GM18907 (cell line): ENCODE measurements around the gene TTC31.
"Not testable (repeated sequence)": the region's sequence is repeated elsewhere in the genome, so short reads cannot be mapped to it uniquely, and the experiment has no call there.

Source experiments
- ATAC-seq: cut with Tn5 transposase; IDR thresholded peaks from one replicate; pipeline ENCODE4 v1.9.1; 2021; ENCODE audit warnings: mild to moderate bottlenecking, moderate library complexity; ENCODE audit not compliant: unreplicated experiment

The TTC31 gene

GRCh38 chr2:74483675-74484164 is 839 bp downstream of the TTC31 start:
- not testable (repeated sequence) for ATAC-seq

DNA sequence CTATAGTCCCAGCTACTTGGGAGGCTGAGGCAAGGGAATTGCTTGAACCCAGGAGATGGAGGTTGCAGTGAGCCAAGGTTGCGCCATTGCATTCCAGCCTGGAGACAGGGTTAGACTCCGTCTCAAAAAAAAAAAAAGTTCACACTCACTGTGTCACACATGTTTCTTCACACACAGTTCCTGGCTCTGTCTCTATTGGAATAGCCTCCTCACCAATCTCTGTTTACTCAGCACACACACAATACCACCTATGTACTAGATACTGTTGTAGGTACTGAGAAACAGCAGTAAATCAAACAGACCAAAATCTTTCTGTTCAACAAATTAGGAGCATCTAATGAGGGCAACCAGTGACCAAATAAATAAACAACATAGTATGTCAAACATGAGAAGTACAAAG is 3.3 kb downstream of the TTC31 start:
- no peak for ATAC-seq

DNA sequence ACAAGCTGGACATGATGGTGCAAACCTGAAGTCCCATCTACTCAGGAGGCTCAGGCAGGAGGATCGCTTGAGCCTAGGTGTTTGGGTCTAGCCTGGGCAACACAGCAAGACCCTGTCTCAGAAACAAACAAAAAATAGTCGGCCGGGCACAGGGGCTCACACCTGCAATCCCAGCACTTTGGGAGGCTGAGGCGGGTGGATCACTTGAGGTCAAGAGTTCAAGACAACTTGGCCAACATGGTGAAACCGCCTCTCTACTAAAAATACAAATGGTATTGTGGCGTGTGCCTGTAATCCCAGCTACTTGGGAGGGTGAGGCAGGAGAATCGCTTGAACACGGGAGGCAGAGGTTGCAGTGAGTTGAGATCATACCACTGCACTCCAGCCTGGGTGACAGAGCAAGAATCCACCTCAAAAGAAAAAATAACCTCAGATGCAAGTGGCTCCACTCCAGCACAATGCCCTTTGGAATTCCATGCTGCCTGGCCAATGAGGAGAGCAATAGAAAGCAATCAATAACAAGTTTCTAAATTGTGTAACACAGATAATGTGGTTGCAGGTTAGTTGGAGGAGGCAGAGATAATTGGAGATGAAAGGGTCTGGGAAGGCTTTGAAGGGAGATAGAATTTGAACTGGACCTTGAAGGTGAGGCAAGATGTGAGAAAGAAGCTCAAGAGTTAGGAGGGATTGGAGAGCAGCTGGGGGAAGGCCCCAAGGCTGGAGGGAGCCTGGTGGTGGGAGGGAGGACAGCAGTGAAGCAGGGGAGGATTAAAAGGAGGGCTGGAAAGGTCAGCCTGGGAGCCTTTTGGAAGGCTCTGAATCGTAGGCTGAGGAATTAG is 6.0 kb downstream of the TTC31 start:
- no peak for ATAC-seq

GRCh38 chr2:74489906-74490305 is 7.0 kb downstream of the TTC31 start:
- no peak for ATAC-seq

- no peak for ATAC-seq
Observed at GRCh38 chr2:74491648-74492544, 9.0 kb downstream of the TTC31 start.

DNA sequence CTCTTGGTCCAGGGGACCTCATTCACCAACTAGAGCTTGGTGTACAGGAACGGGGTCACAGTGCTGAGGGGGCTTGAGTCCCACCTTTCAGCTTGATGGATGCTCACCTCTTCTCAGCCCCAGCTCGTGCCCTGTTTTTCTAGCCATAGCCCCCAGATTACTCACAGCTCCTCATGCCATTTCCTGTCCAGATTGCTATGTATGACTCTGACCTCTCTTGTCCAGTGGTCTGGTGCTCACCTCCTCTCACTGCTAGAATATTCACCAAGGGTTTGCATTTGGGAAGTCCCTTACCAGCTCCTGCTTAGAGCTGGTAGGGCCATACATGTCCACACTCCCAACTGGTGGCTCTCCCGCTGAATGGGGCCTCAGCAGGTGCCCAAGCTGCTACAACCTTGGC is 10.7 kb downstream of the TTC31 start:
- ATAC-seq, result no peak

- no peak for ATAC-seq
Observed at GRCh38 chr2:74495440-74495839, 12.6 kb downstream of the TTC31 start.

DNA sequence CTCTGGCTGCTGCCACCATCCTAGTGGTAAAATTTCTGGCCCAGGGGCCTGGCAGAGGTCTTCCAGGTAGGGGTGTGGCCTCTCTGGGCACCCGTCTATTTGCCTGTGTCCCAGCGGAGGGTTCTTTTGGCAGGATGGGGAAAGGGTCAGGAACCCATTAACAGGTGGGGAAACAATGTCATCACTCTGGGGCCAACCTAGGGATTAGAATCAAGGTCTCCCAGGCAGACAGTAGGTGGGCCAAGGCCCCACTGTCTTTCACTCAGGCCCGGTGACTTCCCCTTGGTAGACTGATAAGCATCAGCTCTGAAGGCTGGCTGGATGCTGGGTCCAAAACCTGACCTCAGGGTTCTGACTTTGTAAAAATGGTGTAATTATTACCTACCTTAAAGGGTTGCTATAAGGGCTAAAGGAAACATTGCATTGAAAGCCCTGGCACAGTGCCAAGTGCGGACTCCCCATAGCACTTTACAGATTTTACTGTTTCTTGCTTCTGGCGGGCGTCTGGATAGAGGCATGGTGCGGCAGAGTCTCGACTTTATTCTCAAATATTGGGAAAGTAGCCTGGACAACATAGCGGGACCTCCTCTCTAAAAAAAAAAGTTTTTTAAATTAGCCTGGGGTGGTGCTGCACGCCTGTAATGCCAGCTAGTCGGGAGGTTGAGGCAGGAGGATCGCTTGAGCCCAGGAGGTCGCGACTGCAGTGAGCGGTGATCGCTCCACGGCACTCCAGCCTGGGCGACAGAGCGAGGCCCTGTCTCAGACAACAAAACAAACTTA is 14.3 kb downstream of the TTC31 start:
- ATAC-seq, result no peak

DNA sequence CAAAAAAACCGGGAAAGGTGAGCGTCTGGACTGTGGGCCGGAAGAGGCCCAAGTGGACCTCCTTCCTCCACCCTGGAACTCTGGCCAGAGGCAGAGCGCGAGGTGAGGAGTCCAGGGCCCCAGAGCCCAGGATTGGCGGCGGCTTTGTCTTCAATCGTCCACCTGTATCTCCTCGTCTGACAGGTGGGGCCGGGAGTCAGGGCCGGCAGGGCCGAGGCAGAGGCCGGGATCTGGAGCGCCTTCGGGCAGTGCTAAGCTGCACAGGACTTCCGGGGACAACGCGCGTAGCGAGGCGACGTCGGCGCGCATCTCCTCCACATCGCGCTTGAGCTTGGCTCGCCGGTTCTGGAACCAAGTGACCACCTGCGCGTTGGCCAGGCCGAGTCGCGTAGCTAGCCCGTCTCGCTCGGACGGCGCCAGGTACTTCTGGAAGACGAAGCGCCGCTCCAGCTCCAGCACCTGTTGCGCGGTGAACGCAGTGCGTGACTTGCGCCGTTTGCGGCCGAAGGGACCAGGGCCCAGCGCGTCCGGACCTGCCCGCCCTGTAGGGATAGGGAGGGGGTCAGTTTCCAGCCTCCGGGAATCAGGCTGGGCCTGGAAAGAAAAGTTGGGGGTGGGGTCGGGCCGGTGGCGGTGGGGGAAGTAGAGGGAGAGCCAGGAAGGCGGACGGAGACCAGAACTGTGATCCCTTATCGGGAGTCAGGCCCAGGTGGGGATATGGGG is 15.1 kb downstream of the TTC31 start:
- no peak for ATAC-seq

- no peak for ATAC-seq
Observed at GRCh38 chr2:74498500-74499266, 15.8 kb downstream of the TTC31 start.

DNA sequence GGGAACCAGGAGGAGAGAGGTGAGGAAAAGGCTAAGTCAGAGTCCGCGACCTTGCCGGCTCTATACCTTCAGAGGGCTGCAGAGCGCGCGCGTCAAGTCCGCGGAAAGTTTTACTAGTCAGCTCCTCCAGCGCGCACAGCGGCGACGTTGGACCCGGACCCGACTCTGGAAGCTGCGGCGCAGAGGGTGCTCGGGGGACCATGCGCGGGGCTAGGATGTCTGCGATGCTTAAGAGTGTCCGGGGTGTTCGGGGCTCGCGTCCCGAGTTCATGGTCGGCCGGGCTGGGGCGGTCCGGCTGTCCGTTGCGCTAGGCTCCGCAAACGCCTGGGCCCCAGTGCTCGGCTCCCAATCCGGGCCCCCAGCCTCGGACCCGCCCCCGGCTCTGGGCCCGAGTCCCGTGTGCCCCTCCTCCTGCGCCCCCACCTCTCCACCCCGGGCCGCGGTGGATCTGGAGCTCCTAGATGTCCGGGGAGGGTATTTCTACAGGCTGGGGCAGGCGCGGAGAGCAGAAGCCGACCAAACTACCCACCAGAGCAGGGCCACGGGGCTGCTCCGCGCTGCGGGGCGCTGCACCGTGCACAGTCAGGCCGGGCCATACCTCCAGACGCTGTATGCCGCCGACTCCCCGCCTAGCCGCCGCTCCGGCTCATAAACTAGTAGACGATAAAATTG is 16.5 kb downstream of the TTC31 start, which contains the start of gene LBX2:
TSS of gene LBX2 (minus strand) at position 337 of the 673 bp plus-strand sequence. CDS start at position 271, 66 bp downstream.
- ATAC-seq, result no peak

DNA sequence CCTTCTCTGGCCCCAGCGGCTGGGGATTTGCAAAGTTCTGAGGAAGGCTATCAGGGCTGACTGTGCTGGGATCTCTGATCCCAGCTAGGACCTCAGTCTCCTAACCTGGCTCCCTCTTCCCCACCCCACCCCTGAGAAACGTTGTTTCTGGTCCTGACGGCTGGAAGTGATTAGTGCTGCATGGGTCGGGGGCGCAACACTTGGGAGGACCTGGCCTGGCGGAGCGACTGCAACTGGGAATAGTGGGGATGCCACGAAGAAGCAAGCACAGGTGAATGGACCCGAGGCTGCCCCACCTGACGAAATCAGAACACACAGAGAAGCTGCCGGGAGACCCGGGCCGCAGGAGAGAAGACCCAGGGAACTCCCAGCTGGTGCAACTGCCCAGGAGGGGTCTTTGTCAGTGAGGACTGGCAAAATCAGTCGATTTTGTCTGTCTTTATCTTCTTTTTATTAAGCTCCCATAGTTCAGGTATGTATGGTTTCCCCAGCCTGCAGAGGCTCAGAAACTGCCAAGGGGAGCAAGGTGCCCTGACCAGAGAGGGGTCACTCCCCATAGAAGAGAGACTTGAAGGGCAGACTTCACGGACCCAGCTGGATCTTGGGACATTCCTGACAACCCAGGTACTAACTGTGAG is 17.2 kb downstream of the TTC31 start:
- ATAC-seq, result no peak

- ATAC-seq, result no peak
Observed at GRCh38 chr2:74500578-74500946, 17.7 kb downstream of the TTC31 start.

GRCh38 chr2:74501335-74502071 is 18.6 kb downstream of the TTC31 start:
- no peak for ATAC-seq

DNA sequence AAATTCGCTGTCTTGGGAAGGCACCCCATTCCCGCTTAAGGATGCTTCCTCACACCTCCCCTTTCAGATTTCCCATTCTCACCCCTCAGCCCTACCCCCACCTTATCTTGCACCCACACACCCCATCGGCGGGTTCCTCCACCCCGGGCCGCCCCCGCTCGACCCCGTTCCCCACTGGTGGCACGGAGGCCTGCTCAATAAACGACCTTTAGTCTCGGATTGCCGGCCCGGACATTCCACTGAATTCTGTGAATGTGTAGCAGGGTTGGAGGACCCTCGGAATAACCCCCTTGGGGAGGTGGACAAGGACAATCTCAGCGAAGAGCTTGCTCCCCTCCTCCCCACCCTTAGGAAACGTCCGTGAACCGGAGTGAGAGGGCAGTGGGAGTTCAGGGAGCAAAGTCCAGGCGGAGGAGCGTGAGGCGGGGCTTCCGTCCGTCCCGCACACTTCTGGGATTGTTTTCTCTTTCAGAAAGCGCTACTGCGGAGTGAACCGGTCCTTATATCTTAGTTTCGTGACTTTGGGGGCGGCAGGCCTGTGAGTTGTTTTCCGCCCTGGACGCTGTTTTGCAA is 19.4 kb downstream of the TTC31 start:
- no peak for ATAC-seq

DNA sequence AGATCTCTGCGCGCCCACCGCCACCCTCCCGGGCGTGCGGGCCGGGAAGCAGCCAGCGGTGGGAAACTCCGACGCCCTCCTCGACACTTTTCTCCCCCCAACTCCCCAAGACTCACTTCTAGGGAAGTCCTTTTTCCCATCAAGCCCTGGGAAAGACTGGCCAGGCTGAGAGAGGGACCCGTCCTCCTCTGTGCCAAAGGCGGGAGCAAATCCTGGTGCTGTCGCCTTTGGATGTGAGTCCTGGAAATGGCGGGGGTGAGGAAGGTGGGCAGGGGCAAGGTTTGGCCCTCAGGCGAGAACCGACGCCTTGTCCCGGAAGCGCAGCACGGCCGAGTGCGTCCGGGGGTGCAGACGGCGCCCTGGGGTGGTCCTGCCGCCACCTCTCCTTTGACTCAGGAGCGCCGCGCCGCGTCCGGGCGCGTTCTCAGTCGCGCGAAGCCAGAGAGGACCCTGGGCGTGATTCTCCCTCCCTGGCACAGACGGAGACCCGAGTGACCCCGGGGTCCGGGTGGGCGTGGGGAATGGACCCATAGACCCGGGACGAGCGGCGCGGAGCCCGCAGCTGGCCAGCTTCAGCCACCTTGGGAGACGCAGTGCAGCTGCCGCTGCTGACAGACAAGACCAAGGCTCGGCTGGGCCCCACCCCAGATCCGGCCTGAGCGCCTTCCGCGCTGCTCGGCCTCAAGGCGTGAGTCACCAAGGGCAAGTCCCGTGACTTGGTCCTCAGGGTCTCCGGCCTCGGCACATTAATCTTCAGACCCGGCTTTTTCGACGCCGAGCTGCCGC is 20.0 kb downstream of the TTC31 start:
- peak; percentile 38 for ATAC-seq
